ENCODE data around the gene TBL2.
"Not testable (repeated sequence)": the region's sequence is repeated elsewhere in the genome, so short reads cannot be mapped to it uniquely, and the experiment has no call there.

TBL2 gene

DNA sequence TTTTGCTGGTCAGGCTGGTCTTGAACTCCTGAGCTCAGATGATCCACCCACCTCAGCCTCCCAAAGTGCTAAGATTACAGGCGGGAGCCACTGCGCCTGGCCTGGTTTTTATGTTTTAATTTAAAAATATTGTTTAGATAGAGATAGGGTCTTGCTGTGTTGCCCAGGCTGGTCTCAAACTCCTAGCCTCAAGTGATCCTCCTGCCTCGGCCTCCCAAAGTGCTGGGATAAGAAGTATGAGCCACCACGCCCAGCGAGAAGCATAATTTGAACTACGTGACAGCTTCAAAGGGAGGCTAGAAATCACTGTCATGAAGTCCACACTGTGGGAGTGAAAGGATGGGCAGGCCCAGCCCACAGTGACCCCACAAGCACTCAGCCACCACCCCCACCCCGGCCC lies 42.5 kb downstream of the TBL2 start:
- DNase-seq (ENCODE audit: low read depth): not testable (repeated sequence)

DNA sequence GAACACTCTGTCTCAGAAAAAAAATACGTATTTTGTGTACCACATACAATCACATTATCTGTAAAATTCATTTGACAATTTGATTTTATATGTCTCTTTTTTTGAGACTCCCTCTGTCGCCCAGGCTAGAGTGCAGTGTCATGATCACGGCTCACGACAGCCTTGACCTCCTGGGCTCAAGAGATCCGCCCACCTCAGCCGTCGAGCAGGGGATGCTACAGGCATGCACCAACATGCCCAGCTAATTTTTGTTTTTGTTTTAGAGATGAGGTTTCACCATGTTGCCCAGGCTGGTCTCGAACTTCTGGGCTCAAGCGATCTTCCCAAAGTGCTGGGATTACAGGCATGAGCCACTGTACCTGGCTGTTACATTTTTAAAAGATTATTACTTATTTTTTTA lies 44.6 kb downstream of the TBL2 start:
- no peak for DNase-seq (ENCODE audit: low read depth)

DNA sequence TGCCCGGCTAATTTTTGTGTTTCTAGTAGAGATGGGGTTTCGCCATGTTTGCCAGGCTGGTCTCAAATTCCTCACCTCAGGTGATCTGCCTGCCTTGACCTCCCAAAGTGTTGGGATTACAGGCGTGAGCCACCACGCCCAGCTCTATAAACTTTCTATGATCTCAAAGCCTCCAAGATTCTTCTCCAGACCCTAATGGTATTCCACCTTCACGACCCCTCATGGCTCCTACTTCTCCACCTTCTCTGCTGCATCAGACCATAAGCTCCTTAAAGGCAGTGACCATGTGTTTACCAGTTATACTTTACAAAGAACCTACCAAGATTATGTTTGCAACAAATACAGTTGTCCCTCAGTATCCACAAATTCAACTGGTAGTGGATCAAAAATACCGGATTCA lies 46.2 kb downstream of the TBL2 start:
- DNase-seq (ENCODE audit: low read depth): no peak

DNA sequence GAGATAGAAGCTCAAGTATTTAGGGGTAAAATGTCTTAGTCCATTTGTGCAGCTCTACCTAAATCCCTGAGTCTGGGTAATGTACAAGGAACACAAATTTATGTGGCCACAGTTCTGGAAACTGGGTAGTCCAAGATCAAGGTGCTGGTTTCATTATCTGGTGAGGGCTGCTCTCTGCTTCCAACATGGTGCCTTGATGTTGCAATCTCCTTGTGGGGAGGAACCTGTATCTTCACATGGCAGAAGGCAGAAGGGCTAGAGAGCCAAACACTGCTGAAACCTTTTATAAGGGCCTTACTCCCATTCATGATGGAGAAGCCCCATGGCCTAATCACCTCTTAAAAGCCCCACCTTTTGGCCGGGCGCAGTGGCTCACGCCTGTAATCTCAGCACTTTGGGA lies 47.6 kb downstream of the TBL2 start:
- no peak for DNase-seq (ENCODE audit: low read depth)

DNA sequence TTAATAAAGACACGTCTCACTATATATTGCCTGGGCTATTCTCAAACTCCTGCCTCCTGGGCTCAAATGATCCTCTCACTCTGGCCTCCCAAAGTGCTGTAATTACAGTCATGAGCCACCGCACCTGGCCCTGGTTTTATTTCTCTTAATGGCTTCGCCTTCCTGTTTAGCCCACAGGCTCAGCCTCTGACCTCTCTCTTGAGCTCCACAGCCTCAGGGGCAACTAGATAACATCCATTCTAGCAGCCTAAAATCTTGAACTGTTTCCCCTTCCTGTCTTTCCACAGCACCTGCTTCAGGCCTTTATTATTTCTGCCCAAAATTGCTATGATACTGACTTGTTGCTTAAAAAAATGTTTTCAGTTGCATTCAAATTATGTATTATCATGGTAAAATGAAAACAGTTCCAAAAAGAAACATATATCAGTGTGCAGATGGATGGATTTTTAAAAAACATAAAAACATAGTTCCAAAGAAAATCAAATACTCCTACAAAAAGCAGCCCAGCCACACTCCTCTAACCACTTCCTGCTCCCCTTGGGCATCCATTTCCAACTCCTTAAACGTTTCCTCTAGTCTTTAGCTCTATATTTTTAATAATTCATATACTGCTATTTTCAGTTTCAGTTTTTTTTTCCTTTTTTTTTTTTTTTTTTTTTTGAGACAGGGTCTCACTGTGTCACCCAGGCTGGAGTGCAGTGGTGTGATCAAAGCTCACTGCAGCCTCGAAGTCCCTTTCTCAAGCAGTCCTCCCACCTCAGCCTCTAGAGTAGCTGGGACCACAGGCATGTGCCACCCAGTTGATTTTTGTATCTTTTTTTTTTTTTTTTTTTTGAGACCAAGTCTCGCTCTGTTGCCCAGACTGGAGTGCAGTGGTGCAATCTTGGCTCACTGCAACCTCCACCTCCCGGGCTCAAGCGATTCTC lies 51.2 kb downstream of the TBL2 start:
- DNase-seq (ENCODE audit: low read depth): no peak

DNA sequence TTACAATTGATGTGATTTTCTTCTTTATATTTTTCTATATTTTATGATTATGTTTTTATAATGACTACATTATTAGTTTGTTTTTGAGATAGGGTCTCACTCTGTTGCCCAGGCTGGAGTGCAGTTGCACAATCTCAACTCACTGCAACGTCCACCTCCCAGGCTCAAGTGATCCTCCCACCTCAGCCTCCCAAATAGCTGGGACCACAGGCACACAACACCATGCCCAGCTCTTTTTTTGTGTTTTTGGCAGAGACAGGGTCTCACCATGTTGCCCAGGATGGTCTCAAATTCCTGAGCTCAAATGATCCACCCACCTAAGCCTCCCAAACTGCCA lies 52.3 kb downstream of the TBL2 start:
- DNase-seq (ENCODE audit: low read depth): not testable (repeated sequence)

DNA sequence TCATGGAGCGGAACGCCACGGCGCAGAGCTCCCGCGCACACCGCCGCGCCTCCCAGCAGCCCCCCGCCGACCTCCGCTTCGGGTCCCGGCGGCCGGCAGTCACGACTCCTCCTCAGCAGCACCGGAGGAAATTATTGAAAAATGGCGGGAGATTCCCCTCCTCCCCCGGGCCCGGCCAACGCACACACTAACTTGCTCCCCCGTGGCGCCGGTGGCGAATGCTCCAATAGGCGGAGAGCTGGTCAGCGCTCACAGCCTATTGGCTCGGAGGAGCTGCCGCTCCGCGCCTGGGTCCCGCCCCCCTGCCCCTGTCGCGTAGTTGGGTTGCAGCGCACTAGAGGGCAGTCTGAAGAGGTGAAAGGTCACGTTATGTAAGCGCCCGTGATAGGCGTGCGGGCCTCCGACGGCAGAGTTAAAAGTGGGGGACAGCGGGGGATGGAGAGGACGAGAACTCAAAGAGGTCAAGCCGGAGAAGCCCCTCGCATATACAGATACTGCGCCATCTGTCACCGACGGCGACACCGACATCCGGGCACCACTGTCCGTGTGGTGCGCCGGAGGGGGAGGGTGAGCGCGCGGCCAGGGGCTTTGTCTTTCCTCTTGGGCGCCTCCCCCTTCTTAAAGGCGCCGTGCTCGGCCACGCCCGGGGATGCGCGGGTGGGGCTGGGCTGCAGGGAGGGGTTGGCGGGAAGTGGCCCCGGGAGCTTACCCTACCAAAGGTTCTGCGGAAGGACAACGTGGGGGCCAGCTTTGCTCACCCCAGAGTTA lies 56.1 kb downstream of the TBL2 start, which contains the start of gene BAZ1B:
Gene BAZ1B (minus strand): TSS at position 189 of the 768 bp plus-strand sequence. CDS start 360 bp downstream, outside the sequence.
- peak; percentile 95 for DNase-seq (ENCODE audit: low read depth)

DNA sequence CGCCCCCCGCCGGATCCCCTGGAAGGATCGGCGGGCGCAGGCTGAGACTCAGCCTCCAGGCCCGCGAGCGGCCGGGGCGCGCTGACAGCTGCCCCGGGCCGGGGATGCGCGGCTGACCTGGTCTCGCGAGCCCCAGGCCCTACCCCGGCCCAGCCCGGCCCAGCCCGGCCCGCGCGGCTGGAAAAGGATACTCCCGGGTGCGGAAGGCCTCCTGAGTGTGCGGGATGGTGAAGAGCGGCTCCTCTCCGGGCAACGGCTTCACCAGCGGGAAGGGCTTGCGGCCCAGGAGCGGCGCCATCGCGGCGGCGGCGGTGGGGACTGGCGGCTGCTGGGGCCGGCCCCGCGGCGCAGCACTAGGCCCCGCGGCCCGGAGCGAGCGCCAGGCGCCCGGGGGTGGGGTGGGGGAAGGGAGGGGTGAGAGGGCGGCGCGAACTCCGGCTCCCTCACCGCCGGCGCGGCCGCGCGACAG lies 56.7 kb downstream of the TBL2 start:
- DNase-seq (ENCODE audit: low read depth): peak; percentile 45

DNA sequence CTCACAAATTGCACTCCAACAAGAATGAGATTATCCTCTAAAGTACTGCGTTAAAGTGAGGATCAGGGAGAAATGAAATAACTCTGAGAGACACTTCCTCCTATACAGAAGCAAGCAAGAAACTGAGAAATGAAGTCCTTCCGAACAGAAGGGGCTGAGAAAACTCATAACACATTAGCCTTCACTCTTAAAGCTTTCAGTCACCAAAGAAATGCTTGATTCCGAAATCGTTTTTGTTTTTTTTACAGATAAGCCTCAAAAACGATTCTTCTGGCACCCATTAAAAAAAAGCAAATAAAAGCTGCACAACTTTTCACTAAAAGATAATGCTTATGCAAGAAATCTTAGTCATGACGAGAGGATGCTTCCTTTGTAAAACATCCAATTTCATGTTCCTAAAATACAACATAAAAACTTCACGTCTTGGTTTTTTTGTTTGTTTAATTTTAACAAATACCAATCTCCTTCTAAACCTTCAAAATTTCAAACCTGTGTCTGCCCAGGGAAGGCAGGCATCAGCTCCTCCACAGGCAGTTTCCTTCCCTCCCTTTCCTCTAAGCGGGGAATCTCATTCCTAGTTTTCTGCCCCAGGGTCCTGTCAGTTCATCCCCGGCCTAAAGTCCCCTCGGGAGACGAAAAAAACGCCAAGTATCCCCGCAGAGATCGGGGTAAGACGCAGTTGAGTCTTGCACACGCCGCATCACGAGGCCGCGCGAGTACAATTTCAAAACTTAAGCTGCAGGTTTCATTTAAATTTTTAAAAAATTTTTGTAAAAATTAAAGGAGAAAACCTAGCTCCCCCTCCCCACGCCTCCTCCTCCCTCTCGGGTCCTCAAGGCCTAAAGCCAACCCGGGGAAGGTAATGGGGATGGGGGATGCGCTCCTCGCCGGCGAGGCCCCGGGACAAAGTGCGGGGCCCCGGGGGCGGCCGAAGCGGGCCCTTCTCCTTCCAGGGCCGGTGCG lies 57.4 kb downstream of the TBL2 start:
- no peak for DNase-seq (ENCODE audit: low read depth)

DNA sequence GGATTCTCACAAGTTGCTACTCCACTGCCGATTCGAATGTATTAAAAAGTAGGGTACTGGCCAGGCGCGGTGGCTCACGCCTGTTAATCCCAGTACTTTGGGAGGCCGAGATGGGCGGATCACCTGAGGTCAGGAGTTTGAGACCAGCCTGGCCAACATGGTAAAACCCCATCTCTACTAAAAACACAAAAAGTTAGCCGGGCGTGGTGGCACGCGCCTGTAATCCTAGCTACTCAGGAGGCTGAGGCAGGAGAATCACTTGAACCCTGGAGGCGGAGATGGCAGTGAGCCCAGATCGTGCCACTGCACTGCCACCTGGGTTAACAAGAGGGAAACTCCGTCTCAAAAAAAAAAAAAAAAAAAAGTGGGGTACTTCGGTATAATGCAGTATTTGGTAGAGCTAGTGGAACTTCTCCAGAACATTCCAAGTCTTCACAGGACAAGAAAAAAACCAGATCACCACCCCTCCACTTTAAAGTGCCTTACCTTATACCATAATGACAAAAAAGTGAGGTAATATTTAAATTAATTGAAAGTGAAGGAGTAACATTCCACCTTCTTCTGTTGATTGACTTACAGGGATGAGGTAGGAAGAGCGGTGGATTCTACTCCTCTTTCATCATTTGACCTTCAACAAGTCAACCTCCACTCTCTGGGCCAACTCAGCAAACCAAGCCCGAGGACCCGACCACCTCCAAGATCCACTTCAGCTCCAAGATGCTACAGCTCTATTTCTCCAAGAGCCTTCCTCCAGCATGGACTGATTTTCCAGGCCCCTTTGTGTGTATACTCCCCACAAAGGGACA lies 58.3 kb downstream of the TBL2 start:
- no peak for DNase-seq (ENCODE audit: low read depth)

DNA sequence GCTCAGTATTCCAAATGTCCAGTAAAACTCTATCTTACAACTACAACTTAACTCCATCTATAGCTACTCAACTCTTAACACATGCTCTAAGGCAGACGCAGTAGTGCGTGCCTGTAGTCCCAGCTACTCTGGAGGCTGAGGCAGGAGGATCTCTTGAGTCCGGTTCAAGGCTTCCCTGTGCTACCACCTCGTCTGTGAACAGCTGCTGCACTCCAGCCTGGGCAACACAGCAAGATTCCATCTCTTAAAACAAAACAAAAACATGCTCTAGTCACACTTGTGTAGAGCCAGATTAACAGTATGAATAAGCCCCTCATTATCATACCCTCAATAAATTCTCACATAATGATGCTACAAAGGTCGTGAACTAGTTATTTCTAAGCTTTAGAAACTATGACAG lies 59.9 kb downstream of the TBL2 start:
- DNase-seq (ENCODE audit: low read depth): no peak
